Measurements from ENCODE around the gene LDLRAD4.

- TF ChIP-seq GATA3 (IDR thresholded peaks at IDR 0.05; ENCODE audit: low read depth, low read length) (no peak), GATA2 (IDR thresholded peaks at IDR 0.05; ENCODE audit: low read depth, low read length) (no peak)
Observed at GRCh38 chr18:13513021-13513420, 294.5 kb downstream of the LDLRAD4 start.
